IgD-negative memory B cell (primary cell): ENCODE data around the gene SCLT1. TPM values are rescaled to one million over a fixed set of nuclear protein-coding genes. Genes with fewer than 3 reads are reported as not detected.

Experiments used
- H3K27ac Mint-ChIP-seq, 3 donors: one replicate each; pipeline ENCODE4 v1.8.0; 2020 to 2022; ENCODE audit warnings: mild to moderate bottlenecking in 3 of 3, mixed read lengths in 3 of 3, moderate library complexity in 1 of 3
- H3K27me3 Mint-ChIP-seq: one replicate; pipeline ENCODE4 v1.8.0; 2021; ENCODE audit warnings: mixed read lengths
- H3K36me3 Mint-ChIP-seq: one replicate; pipeline ENCODE4 v1.8.0; 2020; ENCODE audit warnings: mild to moderate bottlenecking, mixed read lengths
- H3K4me1 Mint-ChIP-seq, 3 donors: one replicate each; pipeline ENCODE4 v1.8.0; 2020 to 2022; ENCODE audit warnings: mixed read lengths in 3 of 3, mild to moderate bottlenecking in 1 of 3
- H3K4me3 Mint-ChIP-seq, 4 donors: one replicate each; pipeline ENCODE4 v1.8.0; 2020 to 2022; ENCODE audit warnings: mild to moderate bottlenecking in 4 of 4, mixed read lengths in 4 of 4, moderate library complexity in 3 of 4
- H3K9me3 Mint-ChIP-seq, 3 donors: one replicate each; pipeline ENCODE4 v1.8.0; 2020 to 2021; ENCODE audit warnings: mixed read lengths in 3 of 3, mild to moderate bottlenecking in 1 of 3
- polyA plus RNA-seq: library from polyadenylated mRNA; unstranded; fragments of 300-500 nt; fragmentation: Illumina TruSeq; gene quantifications from one replicate; pipeline ENCODE4 v1.2.3, GENCODE V29; 2021

The SCLT1 gene
- polyA plus RNA-seq, 1 donor from 2014 or later = 9.1 TPM

DNA sequence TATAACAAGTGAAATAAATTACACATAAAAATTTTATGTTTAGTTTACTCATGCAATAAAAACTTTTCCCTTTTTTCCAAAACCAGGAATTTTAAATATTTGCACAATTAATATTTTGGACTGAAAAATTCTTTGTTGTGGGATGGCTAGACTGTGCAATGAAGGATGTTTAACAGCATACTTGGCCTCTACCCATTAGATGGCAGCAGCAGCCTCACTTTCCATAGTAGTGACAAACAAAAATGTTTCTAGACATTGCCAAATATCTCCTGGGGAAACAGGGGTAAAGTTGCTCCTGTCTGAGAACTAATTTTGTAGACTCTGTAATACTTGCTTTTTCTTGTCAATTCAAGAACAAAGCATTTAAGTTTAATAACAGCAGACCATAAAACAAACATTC is 49.8 kb downstream of the SCLT1 start:
- Mint-ChIP-seq H3K9me3 (no peaks in the 10 kb centered on the region), H3K36me3 (peaks cover 2% of the 10 kb centered on the region), H3K27ac (no peak overlapping the region), H3K4me3 (no peak overlapping the region), H3K4me1 (peaks cover 0 to 9% (median 3%) of the 10 kb centered on the region in 3 donors), H3K27me3 (no peaks in the 10 kb centered on the region)

DNA sequence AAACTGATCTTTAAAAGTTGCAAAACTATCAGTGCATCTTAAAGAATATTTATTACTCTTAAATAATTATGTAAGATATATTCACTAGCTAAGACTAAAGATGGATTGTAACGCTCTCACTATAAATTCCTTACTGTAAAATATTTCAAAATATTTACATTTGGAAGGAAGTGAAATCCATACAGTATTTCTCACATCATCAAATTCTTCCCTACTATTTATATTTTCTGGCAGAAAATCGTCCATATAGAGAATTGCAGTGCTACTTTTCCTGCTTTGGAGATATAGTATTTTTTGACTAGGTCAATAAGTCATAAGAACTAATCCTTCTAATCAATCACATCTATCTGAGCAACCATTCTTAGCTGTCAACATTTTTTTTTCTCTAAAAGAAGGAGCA is 52.9 kb downstream of the SCLT1 start:
- H3K27me3 Mint-ChIP-seq = no peaks in the 10 kb centered on the region
- H3K27ac Mint-ChIP-seq = no peak overlapping the region
- peaks cover 9% of the 10 kb centered on the region for H3K36me3 Mint-ChIP-seq
- no peak overlapping the region for H3K4me3 Mint-ChIP-seq
- peaks cover 0 to 4% (median 0%) of the 10 kb centered on the region in 3 donors for H3K4me1 Mint-ChIP-seq
- H3K9me3 Mint-ChIP-seq = no peaks in the 10 kb centered on the region

DNA sequence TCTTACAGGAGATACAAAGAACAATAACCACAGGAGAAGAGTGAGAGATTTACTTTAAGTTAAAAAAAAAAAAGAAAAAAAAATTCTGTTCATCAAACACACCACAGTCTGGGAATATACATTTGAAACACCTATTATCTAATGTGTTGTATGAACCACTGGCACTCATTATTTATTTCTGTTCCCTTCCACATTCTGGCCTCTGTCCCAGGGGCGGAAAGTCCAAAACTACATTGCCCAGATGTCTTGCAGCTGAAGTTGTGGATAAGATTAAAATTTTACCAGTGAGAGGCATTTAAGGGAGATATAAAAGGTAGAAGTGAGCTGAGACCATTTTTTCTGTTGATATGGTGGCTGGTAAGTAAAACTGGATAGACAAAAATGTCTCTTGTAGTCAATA is 56.2 kb downstream of the SCLT1 start:
- peaks cover 0 to 5% (median 0%) of the 10 kb centered on the region in 3 donors for H3K9me3 Mint-ChIP-seq
- H3K36me3 Mint-ChIP-seq = peaks cover 10% of the 10 kb centered on the region
- no peak overlapping the region for H3K27ac Mint-ChIP-seq

DNA sequence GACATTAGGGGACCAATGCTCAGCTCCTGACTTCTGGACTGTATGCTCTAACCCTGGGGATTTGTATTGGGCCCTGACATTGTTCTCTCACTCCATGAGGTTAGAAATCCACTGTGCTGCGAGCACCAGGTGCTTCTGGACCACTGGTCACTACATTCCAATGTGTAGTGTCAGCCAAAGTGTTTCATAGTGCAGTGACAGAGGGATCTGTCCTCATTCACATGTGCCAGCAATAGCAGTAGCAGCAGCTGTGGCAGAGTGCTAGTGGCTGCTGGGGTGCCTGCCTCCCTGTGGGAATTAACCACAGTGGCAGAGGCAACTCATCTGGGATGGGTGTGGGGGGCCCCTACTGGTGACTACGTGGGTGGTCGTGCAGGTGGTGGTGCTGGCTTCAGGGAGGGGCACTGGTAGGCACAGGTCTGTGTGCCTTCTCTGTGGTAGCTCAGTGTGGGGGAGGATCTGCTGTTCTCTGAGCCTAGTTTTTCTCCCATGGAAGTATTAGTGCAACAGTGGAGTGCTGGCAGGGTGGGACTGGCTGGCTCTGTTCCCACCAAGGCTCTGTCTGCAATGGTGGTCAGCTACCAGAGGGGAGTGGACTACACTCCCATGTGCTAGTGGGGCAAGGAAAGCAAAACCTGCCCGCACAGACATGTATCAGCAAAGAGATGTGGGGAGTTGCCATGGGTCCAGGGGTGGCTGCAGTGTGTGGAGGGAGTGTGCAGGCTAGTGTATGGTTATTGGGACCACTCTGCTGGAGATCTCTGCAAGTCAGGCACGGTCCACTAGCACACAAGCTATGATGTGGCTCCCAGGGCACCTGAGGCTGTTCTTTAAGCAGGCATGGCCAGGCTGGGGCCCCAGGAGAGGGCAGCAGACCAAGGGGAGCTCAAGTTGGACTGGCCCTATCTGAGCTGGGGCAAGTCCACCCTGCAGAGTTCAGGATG is 78.5 kb downstream of the SCLT1 start:
- Mint-ChIP-seq H3K27ac (no peak overlapping the region), H3K27me3 (no peaks in the 10 kb centered on the region), H3K9me3 (peaks cover 9 to 39% (median 11%) of the 10 kb centered on the region in 3 donors), H3K4me3 (peak overlapping the region in 2 of 4 donors; percentile 12 to 32), H3K36me3 (peaks cover 8% of the 10 kb centered on the region), H3K4me1 (peaks cover 0 to 1% (median 0%) of the 10 kb centered on the region in 3 donors)

More for the DNA sequence above, 56.2 kb downstream of the SCLT1 start:
- no peaks in the 10 kb centered on the region for H3K27me3 Mint-ChIP-seq
- peaks cover 0 to 2% (median 0%) of the 10 kb centered on the region in 3 donors for H3K4me1 Mint-ChIP-seq
- H3K4me3 Mint-ChIP-seq = no peak overlapping the region

DNA sequence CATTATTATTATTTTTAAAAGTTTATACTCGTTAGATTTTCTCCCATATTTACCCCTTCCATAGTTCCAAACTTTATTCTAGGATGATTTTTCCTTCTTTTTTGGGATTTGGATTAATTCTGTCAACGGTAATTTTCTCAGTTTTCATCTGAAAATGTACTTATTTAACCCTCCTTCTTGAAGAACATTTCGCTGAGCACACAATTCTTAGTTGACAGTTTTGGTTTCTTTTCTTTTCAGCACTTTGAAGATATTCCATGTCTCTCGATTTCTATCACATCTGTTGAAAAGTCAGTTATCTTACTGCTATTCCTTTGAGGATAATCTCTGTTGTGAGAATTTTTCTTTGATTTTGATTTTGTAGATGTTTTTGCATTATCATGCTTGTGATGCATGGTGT is 85.2 kb downstream of the SCLT1 start:
- peaks cover 0 to 1% (median 0%) of the 10 kb centered on the region in 3 donors for H3K4me1 Mint-ChIP-seq
- H3K27ac Mint-ChIP-seq = no peak overlapping the region
- H3K4me3 Mint-ChIP-seq = no peak overlapping the region
- H3K36me3 Mint-ChIP-seq = peaks cover 9% of the 10 kb centered on the region
- H3K9me3 Mint-ChIP-seq = peaks cover 10 to 44% (median 11%) of the 10 kb centered on the region in 3 donors
- H3K27me3 Mint-ChIP-seq = no peaks in the 10 kb centered on the region

DNA sequence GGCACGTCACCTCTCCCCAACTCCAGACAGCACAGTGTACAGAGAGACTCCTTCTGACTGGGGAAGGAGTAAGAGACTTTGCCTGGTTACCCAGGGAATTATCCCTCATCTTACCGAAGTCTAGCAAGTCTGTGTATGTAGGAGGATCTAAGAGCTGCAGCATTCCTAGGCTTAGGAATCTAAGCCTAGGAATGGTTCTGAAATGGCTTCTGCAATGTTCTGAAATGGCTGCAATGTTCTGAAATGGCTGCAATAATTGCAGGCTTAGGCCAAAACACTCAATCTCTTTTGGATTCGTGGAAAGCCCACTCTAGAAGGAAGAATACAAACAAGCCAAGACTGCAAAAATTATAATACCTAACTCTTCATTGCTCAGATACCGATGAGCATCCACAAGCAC is 106.4 kb downstream of the SCLT1 start:
- H3K36me3 Mint-ChIP-seq = peaks cover 35% of the 10 kb centered on the region
- no peak overlapping the region for H3K4me3 Mint-ChIP-seq
- no peaks in the 10 kb centered on the region for H3K4me1 Mint-ChIP-seq
- H3K27ac Mint-ChIP-seq = no peak overlapping the region
- no peaks in the 10 kb centered on the region for H3K27me3 Mint-ChIP-seq
- H3K9me3 Mint-ChIP-seq = peaks cover 6 to 8% (median 8%) of the 10 kb centered on the region in 3 donors

DNA sequence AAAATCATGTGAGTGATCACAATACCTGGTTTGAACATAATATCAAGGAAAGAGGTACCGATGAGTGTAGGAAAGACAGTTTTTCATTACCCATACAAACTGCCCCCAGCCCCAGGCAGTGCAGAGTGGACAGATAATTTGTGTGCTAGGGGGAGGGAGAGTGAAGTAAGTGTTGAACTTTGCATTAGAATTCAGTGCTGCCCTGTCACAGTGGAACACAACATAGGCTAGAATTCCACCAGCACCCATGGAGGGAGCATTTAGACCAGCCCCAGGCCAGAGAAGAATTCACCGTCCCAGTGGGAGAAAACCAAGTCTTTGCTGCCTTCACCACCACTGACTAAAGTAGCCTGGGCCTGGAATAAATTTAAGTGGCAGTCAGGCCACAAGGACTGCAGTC is 107.3 kb downstream of the SCLT1 start:
- Mint-ChIP-seq H3K9me3 (peaks cover 6 to 8% (median 6%) of the 10 kb centered on the region in 3 donors), H3K27ac (peak overlapping the region in 1 of 3 donors; percentile 18), H3K4me1 (no peaks in the 10 kb centered on the region), H3K36me3 (peaks cover 37% of the 10 kb centered on the region), H3K4me3 (no peak overlapping the region), H3K27me3 (no peaks in the 10 kb centered on the region)

DNA sequence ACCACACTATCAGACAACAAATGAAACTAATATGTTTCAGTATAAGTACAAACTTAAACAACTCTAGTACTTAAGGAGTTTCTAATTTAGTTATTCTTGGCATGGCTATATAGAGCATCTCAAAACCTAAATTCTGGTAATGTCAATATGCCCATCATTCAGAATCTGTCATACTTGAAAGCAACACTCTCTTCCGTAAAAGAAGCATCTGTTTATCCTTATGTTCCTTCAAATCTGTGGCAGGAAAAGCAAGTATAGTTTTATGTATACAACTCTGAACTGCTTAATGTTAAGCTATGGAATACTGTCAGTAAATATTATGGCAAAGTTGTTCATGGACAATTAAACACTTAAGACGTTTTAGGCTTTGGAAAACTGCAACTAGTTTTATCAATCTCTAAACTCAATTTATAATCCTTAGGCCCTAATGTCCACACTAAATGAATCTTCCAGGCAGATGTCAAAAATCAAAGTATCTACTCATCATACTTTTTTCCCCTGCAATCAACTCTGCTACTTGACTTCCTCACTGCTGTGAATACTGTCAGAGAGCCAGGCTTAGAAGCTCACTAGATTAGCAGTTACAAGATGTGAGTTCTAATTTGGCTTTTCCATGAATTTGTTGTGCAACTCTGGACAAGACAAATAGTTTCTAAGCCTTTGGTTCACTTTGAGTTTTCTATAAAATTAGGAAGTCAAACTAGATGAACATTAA is 109.4 kb downstream of the SCLT1 start:
- Mint-ChIP-seq H3K27me3 (no peaks in the 10 kb centered on the region), H3K9me3 (peaks cover 2 to 6% (median 3%) of the 10 kb centered on the region in 3 donors), H3K36me3 (peaks cover 22% of the 10 kb centered on the region), H3K4me1 (no peaks in the 10 kb centered on the region), H3K27ac (no peak overlapping the region), H3K4me3 (no peak overlapping the region)

DNA sequence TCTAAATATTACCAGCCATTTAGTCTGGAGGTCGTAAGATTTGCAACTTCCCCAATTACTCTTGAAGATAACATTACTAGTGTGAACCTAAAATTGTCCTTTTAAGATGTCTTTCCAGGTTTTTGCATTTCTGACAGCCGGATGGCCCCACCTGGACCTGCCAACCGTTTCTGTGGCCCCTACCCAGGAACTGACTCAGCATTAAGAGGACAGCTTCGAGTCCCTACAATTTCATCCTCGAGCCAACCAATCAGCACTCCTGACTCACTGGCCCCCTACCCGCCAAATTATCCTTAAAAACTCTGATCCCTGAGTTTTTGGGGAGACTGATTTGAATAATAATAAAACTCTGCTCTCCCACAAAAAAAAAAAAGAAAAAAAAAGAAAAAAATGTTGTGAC is 112.0 kb downstream of the SCLT1 start:
- H3K36me3 Mint-ChIP-seq = peaks cover 14% of the 10 kb centered on the region
- H3K4me3 Mint-ChIP-seq = no peak overlapping the region
- H3K27ac Mint-ChIP-seq = peak overlapping the region in 1 of 3 donors; percentile 71
- H3K4me1 Mint-ChIP-seq = no peaks in the 10 kb centered on the region
- H3K9me3 Mint-ChIP-seq = no peaks in the 10 kb centered on the region
- H3K27me3 Mint-ChIP-seq = no peaks in the 10 kb centered on the region

DNA sequence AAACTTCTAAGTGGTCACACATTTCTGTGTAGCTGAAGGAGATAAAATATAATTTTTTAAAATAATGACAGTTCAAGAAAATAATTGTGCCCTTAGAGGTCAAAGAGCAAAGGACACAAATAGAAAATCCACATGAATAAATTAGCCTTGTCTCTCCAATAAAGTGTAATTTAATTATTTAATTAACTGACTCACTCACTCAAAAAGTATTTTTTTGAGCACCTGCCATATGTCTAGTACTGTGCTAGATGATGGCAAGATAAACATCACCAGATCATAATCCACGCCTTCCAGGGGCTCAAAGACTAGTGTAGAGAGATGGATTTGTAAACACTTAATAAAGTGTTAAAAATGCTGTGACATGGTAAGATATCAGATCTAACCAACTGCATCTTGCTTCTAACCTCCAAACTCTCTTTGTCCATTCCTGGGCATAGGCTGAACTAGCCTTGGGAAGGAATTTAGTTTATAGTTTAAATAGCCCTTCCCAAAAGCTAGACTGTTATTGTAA is 112.5 kb downstream of the SCLT1 start:
- H3K27me3 Mint-ChIP-seq = no peaks in the 10 kb centered on the region
- H3K4me3 Mint-ChIP-seq = no peak overlapping the region
- H3K9me3 Mint-ChIP-seq = no peaks in the 10 kb centered on the region
- H3K4me1 Mint-ChIP-seq = no peaks in the 10 kb centered on the region
- peak overlapping the region in 1 of 3 donors; percentile 71 for H3K27ac Mint-ChIP-seq
- peaks cover 14% of the 10 kb centered on the region for H3K36me3 Mint-ChIP-seq

DNA sequence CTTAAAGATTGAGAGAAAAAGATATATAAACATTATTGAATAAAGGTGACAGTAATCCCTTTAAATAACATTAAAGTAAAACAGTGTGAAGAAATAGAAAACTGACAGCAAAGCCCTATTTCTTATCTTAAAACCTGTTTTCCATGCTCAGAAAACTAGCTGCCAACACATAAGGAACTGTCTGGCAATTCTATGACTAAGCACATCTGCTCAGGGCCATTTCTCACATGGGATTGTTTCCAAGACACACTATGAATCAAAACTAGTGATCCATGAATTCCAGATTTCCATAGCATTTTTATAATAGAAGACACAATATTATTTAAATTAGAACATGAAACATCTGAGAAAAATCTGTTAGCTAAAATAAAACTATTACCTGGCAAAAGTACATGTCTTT is 113.4 kb downstream of the SCLT1 start:
- no peaks in the 10 kb centered on the region for H3K27me3 Mint-ChIP-seq
- no peaks in the 10 kb centered on the region for H3K9me3 Mint-ChIP-seq
- no peaks in the 10 kb centered on the region for H3K4me1 Mint-ChIP-seq
- H3K4me3 Mint-ChIP-seq = no peak overlapping the region
- H3K36me3 Mint-ChIP-seq = peaks cover 9% of the 10 kb centered on the region
- no peak overlapping the region for H3K27ac Mint-ChIP-seq

DNA sequence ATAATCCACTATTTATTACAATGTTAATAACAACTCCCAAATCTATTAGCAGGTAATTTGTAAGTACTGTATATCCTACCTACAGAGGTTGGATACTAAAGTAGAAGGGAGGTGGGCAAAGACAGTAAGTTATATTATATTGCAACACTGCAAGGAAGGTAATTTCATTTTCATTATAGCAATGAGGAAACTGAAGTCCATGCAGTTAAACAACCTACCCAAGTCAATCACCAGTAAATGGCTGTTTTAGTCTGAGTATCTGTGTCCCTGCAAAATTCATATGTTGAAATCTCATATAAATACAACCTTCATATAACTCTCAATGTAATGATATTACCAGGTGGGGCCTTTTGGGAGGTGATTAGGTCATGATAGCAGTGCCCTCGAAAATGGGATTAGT is 114.4 kb downstream of the SCLT1 start:
- Mint-ChIP-seq H3K27ac (no peak overlapping the region), H3K36me3 (peaks cover 7% of the 10 kb centered on the region), H3K27me3 (no peaks in the 10 kb centered on the region), H3K4me3 (peak overlapping the region in 1 of 4 donors; percentile 61), H3K4me1 (no peaks in the 10 kb centered on the region), H3K9me3 (no peaks in the 10 kb centered on the region)

DNA sequence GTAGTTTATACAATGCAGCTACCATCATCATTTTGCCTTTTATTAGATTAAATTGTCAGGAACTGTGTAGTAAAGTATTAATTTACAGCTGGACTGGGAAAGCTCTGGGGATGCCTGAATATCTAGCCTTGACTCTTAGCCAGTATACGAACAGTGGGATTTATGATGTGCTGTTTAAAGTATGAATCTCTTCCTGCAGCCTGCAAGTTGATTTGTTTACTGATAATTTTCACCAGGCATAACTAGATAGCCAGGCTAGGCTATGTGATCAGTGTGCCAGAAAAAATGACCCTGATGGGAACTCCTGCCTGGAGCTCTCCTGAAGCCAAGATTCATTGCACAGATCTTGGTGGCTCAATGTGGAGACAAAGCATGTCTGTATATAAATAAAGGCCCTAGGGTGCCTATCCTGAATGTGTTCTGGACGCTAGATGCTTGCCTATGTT is 119.2 kb downstream of the SCLT1 start:
- H3K27me3 Mint-ChIP-seq = no peaks in the 10 kb centered on the region
- no peaks in the 10 kb centered on the region for H3K4me1 Mint-ChIP-seq
- H3K4me3 Mint-ChIP-seq = no peak overlapping the region
- no peak overlapping the region for H3K27ac Mint-ChIP-seq
- H3K36me3 Mint-ChIP-seq = peaks cover 1% of the 10 kb centered on the region
- no peaks in the 10 kb centered on the region for H3K9me3 Mint-ChIP-seq

DNA sequence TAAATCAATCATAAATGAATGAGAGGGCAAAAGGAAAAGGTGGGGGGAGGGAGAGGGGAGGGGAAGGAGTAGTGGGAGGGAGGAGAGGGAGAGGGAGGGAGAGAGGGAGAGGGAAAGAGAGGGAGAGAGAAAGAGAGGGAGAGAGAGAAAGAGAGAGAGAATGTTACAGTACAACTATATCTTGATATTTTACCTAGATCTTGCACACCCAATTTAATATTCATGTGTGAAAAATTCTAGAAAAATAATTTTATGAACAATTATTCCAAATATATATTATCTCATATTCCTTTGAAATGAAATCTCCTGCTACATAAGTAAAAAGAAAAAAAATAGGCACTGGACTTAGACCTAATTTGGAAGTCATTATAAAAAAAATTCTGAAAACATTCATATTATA is 120.0 kb downstream of the SCLT1 start:
- H3K4me3 Mint-ChIP-seq = no peak overlapping the region
- H3K9me3 Mint-ChIP-seq = no peaks in the 10 kb centered on the region
- H3K27me3 Mint-ChIP-seq = no peaks in the 10 kb centered on the region
- H3K4me1 Mint-ChIP-seq = no peaks in the 10 kb centered on the region
- peaks cover 5% of the 10 kb centered on the region for H3K36me3 Mint-ChIP-seq
- no peak overlapping the region for H3K27ac Mint-ChIP-seq

DNA sequence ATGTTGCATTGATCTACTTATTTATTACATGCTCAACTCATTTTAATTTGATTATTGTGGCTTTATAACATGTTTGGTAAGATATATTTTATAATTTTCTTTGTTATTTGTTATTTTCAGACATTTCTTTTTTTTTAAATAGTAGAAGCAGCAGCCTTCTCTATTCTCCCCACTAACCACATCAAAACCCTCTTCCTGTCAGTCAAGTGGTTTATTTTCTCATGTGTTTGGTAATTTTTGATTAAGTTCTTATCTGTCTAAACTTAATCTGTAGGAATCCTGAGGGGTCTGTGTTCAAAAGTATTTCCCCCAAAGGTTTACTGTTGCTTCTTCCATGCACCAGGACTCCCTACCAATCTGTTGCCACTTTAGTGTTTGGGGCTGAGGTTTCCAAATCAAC is 131.9 kb downstream of the SCLT1 start:
- Mint-ChIP-seq H3K9me3 (no peaks in the 10 kb centered on the region), H3K27ac (no peak overlapping the region), H3K36me3 (peaks cover 3% of the 10 kb centered on the region), H3K27me3 (no peaks in the 10 kb centered on the region), H3K4me1 (peaks cover 10 to 27% (median 14%) of the 10 kb centered on the region in 3 donors), H3K4me3 (no peak overlapping the region)
